Neural progenitor cell (in vitro differentiated cells): ENCODE results near the gene DHRS13.

Source experiments
- EZH2phosphoT487 ChIP-seq: fragments of 200-600 bp; sonication (generic); IDR thresholded peaks from 2 replicates; pipeline ENCODE4 v1.6.1; 2017; ENCODE audit warnings: antibody characterized with exemption
- TF ChIP-seq, protein P1 (sequence below): fragments of 200-600 bp; sonication (generic); IDR thresholded peaks from 2 replicates; pipeline ENCODE4 v1.5.1; 2017; ENCODE audit warnings: antibody characterized with exemption, mild to moderate bottlenecking

GRCh38 chr17:28907709-28908475 lies 5.0 kb upstream of the DHRS13 start:
- no peak for TF ChIP-seq EZH2phosphoT487
- TF ChIP-seq, protein P1, sequence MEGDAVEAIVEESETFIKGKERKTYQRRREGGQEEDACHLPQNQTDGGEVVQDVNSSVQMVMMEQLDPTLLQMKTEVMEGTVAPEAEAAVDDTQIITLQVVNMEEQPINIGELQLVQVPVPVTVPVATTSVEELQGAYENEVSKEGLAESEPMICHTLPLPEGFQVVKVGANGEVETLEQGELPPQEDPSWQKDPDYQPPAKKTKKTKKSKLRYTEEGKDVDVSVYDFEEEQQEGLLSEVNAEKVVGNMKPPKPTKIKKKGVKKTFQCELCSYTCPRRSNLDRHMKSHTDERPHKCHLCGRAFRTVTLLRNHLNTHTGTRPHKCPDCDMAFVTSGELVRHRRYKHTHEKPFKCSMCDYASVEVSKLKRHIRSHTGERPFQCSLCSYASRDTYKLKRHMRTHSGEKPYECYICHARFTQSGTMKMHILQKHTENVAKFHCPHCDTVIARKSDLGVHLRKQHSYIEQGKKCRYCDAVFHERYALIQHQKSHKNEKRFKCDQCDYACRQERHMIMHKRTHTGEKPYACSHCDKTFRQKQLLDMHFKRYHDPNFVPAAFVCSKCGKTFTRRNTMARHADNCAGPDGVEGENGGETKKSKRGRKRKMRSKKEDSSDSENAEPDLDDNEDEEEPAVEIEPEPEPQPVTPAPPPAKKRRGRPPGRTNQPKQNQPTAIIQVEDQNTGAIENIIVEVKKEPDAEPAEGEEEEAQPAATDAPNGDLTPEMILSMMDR: no peak
